Sigmoid colon (tissue), 4 donors: ENCODE measurements around the gene NPB.

Experiments used
- EP300 ChIP-seq, 4 donors: sonication (generic); formaldehyde crosslinking; IDR thresholded peaks; one replicate each; pipeline ENCODE4 v1.6.1; 2017; ENCODE audit warnings: antibody characterized with exemption in 4 of 4
- POLR2A ChIP-seq, 2 donors: fragments of 450-650 bp; IDR thresholded peaks; one replicate each; pipeline ENCODE4 v1.6.1; 2016; ENCODE audit warnings: antibody characterized with exemption in 2 of 2, mild to moderate bottlenecking in 2 of 2, moderate library complexity in 2 of 2
- POLR2AphosphoS5 ChIP-seq, 4 donors: sonication (generic); formaldehyde crosslinking; IDR thresholded peaks; one replicate each; pipeline ENCODE4 v1.6.1; 2017; ENCODE audit warnings: antibody characterized with exemption in 4 of 4
- TF ChIP-seq, protein P1 (sequence below), 4 experiments: fragments of 450-650 bp in 3 of 4; fragments of 200-600 bp in 1 of 4; IDR thresholded peaks; one replicate each; pipeline ENCODE4 v1.5.1; 2016 to 2019; ENCODE audit warnings: antibody characterized with exemption in 4 of 4, mild to moderate bottlenecking in 3 of 4, moderate library complexity in 2 of 4

DNA sequence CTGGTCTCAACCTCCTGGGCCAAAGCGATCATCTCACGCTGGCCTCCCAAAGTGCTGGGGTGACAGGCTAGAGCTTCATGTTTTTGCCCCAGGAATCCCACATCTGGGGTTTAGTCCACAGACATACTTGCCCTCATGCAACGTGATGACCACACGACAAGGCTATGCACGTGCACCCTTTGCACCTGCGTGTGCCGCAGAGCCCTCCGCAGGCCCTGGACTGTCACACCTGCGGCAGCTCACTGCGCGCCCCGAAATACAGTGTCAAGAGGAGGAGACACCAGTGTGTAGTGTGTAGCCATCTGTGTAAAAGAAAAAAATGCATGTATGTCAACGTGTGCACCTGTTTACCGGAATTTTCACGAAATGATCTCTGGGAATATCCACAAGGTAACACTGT lies 48.5 kb downstream of the NPB start:
- TF ChIP-seq, protein P1, sequence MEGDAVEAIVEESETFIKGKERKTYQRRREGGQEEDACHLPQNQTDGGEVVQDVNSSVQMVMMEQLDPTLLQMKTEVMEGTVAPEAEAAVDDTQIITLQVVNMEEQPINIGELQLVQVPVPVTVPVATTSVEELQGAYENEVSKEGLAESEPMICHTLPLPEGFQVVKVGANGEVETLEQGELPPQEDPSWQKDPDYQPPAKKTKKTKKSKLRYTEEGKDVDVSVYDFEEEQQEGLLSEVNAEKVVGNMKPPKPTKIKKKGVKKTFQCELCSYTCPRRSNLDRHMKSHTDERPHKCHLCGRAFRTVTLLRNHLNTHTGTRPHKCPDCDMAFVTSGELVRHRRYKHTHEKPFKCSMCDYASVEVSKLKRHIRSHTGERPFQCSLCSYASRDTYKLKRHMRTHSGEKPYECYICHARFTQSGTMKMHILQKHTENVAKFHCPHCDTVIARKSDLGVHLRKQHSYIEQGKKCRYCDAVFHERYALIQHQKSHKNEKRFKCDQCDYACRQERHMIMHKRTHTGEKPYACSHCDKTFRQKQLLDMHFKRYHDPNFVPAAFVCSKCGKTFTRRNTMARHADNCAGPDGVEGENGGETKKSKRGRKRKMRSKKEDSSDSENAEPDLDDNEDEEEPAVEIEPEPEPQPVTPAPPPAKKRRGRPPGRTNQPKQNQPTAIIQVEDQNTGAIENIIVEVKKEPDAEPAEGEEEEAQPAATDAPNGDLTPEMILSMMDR (IDR thresholded peaks at IDR 0.05) = no peak
- TF ChIP-seq POLR2AphosphoS5 (IDR thresholded peaks at IDR 0.05) (no peak), POLR2A (IDR thresholded peaks at IDR 0.05) (no peak), EP300 (IDR thresholded peaks at IDR 0.05) (no peak)
